ENCODE measurements around the gene RXFP2.
A peak's percentile ranks its signal among the peaks of the same experiment; 100 is the strongest.

RXFP2 gene

GRCh38 chr13:31769575-31769974, 30.2 kb downstream of the RXFP2 start:
- peak; percentile 37 for DNase-seq

GRCh38 chr13:31772231-31772630, 32.9 kb downstream of the RXFP2 start:
- DNase-seq = no peak

- DNase-seq = peak; percentile 86
Measured at GRCh38 chr13:31773538-31773937, 34.2 kb downstream of the RXFP2 start.

GRCh38 chr13:31774186-31774750, 34.9 kb downstream of the RXFP2 start:
- no peak for DNase-seq

GRCh38 chr13:31775148-31775547, 35.8 kb downstream of the RXFP2 start:
- no peak for DNase-seq

- no peak for DNase-seq
Measured at GRCh38 chr13:31775686-31776085, 36.4 kb downstream of the RXFP2 start.

- no peak for DNase-seq
Measured at GRCh38 chr13:31781064-31781463, 41.7 kb downstream of the RXFP2 start.

GRCh38 chr13:31786011-31786410, 46.7 kb downstream of the RXFP2 start:
- peak; percentile 18 for DNase-seq

GRCh38 chr13:31790992-31791391, 51.7 kb downstream of the RXFP2 start:
- peak; percentile 9 for DNase-seq

- peak; percentile 81 for DNase-seq
Measured at GRCh38 chr13:31793246-31793645, 53.9 kb downstream of the RXFP2 start.

- DNase-seq = no peak
Measured at GRCh38 chr13:31794452-31794851, 55.1 kb downstream of the RXFP2 start.

GRCh38 chr13:31797154-31797775, 57.9 kb downstream of the RXFP2 start:
- peak; percentile 70 for DNase-seq

- DNase-seq = no peak
Measured at GRCh38 chr13:31798189-31798588, 58.9 kb downstream of the RXFP2 start.

GRCh38 chr13:31801088-31801487, 61.8 kb downstream of the RXFP2 start:
- DNase-seq = no peak

- no peak for DNase-seq
Measured at GRCh38 chr13:31803311-31803710, 64.0 kb downstream of the RXFP2 start.

- no peak for DNase-seq
Measured at GRCh38 chr13:31805841-31806240, 66.5 kb downstream of the RXFP2 start.

GRCh38 chr13:31807090-31807541, 67.8 kb downstream of the RXFP2 start:
- no peak for DNase-seq

GRCh38 chr13:31814536-31814935, 75.2 kb downstream of the RXFP2 start:
- no peak for DNase-seq

GRCh38 chr13:31815361-31816144, 76.2 kb downstream of the RXFP2 start:
- no peak for DNase-seq

- DNase-seq = peak; percentile 19
Measured at GRCh38 chr13:31818236-31818635, 78.9 kb downstream of the RXFP2 start.

GRCh38 chr13:31824705-31825517, 85.6 kb downstream of the RXFP2 start:
- DNase-seq = peak; percentile 48

- no peak for DNase-seq
Measured at GRCh38 chr13:31826521-31826920, 87.2 kb downstream of the RXFP2 start.

- no peak for DNase-seq
Measured at GRCh38 chr13:31827707-31828106, 88.4 kb downstream of the RXFP2 start.
